HG03103 (cell line): Measurements from ENCODE around the gene INHA.

Experiments
- ATAC-seq: cut with Tn5 transposase; IDR thresholded peaks from one replicate; pipeline ENCODE4 v1.9.1; 2021; ENCODE audit warnings: low read depth; ENCODE audit not compliant: unreplicated experiment

INHA gene

GRCh38 chr2:219571311-219572236, 536 bp upstream of the INHA start, which contains the start of gene OBSL1:
Gene OBSL1, minus strand, starts transcription at chr2:219571539. Its CDS starts 307 bp downstream, at chr2:219571232.
- ATAC-seq = no peak

- ATAC-seq = no peak
These were observed 1.1 kb downstream of the INHA start for GRCh38 chr2:219573166-219573565.

GRCh38 chr2:219574484-219575311, 2.6 kb downstream of the INHA start:
- no peak for ATAC-seq

DNA sequence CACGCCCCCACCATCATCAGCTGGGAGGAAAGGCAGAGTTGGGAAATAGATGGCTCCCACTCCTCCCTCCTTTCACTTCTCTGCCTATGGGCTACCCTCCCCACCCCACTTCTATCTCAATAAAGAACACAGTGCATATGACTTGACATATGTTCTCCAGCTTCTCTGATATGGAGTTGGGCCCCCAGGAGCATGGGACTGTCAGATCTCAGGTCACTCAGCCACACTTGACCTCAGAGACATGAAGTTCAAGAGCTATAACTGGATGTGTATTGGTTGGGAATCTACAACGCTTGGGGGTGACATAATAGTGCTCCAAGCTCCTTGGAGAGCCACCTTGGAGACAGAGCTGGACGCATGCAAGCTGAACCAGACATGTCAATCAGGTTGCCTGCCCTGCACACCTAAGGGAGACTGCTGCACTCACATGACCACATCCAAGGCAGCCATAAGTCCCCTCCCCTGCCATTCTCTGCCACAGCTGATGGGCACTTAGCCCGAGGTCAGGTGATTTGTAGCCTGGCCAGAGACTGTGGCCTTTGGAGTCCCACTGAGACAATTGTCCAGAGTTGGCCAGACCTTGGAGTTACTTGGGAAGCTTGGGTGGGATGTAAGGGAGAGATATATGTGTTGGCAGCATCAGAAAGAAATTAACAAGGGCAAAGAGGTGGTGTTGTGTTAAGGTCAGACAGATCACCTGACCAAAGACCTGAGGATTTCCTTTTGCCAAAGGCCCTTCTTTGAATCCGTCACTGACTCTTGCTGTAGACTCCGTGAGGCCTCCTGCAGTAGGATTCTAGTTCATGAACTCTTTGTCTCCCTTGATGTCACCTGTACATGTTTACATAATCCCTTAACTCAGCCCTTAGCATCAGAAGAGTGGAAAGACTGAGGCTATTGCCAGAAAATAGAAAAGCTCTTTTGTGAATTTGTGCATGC, 3.7 kb downstream of the INHA start:
- no peak for ATAC-seq

GRCh38 chr2:219576505-219577388, 4.6 kb downstream of the INHA start:
- ATAC-seq = no peak

- no peak for ATAC-seq
These were observed 6.9 kb downstream of the INHA start for GRCh38 chr2:219578811-219579613.

- no peak for ATAC-seq
These were observed 9.2 kb downstream of the INHA start for GRCh38 chr2:219581346-219581745.

- ATAC-seq = no peak
These were observed 19.0 kb downstream of the INHA start for GRCh38 chr2:219591091-219591490.

DNA sequence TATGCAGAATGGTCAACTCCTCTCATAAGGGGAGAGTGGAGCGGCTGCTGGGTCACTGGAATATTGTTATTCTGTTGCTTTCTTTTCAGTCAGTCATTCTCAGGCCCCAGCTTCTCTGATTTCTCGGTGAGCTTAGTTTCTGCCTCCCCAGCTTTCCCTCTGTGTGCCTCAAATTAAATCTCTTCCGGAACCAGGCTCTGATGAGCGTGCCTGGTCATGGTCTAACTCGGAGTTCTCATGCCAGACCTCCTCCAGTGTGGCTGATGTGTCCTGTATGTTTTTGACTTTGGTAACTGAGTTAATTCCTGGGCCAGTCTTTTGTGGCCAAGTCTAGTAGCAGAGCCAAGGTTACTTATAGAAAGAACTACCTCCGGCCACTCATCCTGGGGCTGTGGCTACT, 20.6 kb downstream of the INHA start:
- ATAC-seq = no peak

DNA sequence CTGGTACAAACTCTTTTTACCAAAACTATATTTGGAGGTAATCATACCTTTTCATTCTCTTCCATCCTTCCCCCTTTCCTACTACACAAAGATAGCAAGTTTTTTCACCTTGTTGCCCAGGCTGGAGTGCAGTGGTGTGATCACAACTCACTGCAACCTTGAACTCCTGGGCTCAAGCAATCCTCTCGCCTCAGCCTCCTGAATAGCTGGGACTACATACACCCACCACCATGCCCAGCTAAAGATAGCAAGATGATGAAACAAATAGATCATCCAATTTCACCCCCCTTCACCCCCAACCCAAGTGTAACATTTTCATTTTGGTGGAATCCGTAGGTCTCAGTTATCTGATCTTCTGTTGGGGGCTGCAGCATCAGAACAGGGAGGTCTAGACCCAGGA, 21.0 kb downstream of the INHA start:
- ATAC-seq = no peak

DNA sequence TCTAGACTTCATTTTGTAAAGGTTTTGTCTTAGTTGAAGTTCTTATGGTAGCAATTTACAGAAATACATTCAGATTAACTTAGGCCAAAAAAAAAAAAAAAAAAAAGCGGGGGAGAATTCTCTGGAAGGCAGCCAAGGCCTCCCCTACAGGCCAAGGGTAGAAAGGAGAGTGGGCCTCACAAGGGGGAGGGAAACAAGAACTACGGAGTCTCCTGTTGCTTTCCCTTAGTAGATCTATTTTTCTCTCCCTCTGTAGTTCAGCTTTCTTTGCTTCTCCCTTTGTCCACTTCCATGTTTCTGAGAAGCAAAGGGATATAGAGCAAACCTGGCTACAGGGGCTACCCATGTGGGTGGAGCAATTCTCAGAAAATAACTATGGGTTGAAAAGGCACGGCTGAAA, 23.1 kb downstream of the INHA start:
- no peak for ATAC-seq

DNA sequence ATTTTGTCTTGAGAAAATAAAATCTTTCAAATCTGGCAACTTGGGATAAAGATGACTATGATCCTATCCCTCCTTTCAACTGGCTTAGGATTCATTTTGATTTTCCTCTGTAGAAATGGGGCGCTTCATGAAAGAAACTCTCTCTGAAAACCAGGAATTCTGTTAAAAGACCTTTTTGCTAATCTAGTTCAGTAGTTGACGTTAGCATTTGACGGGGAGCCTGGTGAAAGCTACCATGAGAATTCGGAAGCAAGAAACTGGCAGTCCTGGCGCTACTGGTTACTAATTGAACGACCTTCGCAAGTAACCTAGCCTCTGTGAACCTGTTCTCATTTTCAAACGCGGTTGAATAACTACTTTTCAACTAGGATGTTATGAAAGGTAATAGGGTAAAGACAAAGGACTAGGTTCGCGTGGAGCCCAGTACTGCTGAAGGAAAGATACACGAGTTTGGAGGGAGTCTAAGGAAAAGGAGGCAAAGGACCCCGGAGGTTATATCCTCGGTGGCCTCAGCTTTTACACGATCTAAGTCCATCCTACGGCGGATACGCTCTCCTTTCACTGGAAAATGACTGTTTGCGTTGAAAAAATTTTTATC, 24.9 kb downstream of the INHA start:
- peak; percentile 1 for ATAC-seq

GRCh38 chr2:219597552-219598307, 25.6 kb downstream of the INHA start, which contains the start of gene STK11IP:
Gene STK11IP, plus strand, starts transcription at chr2:219597857. Its CDS starts 263 bp downstream, at chr2:219598120.
- ATAC-seq = peak; percentile 92

DNA sequence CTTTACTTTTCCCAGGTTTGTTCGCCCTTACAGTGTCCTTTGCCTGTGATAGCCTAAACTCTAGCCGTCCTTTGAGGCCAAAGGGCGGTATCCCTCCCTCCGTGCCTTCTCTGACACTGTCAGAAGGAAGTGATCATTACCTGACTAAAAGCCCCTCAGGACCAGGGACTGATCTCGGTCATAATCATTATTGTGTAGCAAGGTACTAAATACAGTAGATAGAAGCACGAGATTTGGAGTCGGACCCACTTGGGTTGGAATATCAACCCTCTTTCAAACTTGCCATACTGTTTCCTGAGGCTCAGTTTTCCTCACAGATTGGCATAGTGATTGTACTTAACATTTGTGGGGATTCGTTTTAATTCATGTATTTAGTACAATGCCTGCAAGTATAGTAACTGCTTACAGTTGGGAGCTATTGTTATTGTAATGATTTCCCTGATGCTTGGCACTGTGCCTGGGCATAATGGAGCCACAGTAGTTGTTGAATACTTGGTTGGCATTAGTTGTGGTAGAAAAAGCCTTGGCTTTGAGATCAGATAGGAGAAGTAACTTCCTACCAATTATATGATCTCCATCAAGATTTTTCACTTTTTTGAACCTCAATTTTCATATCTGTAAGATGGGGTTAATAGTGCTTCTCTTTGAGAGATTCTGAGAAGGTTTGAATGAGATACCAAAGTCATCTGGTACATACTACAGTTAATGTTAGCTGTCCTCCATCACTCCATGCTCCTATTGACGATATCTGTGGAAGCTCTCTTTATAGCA, 26.4 kb downstream of the INHA start:
- ATAC-seq = no peak

GRCh38 chr2:219603771-219604170, 31.7 kb downstream of the INHA start:
- peak; percentile 64 for ATAC-seq

- ATAC-seq = no peak
These were observed 33.5 kb downstream of the INHA start for GRCh38 chr2:219605607-219605954.

GRCh38 chr2:219607931-219608330, 35.8 kb downstream of the INHA start:
- ATAC-seq = no peak
